ENCODE data around the gene SCP2.
"Not testable (repeated sequence)": the region's sequence is repeated elsewhere in the genome, so short reads cannot be mapped to it uniquely, and the experiment has no call there.

SCP2 gene

GRCh38 chr1:52917156-52917555 lies 9.9 kb upstream of the SCP2 start:
- DNase-seq: no peak

DNA sequence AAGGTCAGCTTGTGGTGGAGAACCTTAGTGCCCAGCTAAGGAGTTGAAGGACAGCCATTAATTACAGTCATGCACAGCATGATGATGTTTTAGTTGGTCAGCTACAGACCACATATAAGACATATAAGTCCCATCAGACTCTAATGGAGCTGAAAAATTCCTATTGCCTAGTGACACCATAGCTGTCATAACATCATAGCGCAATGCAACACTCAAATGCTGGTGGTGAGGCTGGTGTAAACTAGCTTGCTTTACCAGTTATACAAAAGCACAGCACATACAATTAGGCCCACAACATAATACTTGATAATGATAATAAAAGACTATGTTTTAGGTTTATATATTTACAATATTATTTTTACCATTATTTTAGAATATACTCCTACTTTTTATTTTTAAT lies 9.5 kb upstream of the SCP2 start:
- DNase-seq: no peak

DNA sequence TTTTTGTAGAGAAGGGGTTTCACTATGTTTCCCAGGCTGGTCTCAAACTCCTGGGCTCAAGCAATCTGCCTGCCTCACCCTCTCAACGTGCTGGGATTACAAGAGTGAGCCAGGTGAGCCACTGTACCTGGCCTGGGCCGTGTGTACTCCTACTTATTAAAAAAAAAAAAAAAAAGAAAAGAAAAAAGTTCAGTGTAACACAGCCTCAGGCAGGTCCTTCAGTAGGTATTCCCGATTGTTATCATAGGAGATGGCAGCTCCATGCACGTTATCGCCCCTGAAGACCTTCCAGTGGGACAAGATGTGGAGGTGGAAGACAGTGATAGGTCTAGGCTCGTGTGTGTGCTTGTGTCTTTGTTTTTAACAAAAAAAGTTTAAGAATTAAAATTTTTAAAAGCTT lies 8.9 kb upstream of the SCP2 start:
- DNase-seq: no peak

GRCh38 chr1:52919051-52919722 lies 7.9 kb upstream of the SCP2 start:
- no peak for DNase-seq

DNA sequence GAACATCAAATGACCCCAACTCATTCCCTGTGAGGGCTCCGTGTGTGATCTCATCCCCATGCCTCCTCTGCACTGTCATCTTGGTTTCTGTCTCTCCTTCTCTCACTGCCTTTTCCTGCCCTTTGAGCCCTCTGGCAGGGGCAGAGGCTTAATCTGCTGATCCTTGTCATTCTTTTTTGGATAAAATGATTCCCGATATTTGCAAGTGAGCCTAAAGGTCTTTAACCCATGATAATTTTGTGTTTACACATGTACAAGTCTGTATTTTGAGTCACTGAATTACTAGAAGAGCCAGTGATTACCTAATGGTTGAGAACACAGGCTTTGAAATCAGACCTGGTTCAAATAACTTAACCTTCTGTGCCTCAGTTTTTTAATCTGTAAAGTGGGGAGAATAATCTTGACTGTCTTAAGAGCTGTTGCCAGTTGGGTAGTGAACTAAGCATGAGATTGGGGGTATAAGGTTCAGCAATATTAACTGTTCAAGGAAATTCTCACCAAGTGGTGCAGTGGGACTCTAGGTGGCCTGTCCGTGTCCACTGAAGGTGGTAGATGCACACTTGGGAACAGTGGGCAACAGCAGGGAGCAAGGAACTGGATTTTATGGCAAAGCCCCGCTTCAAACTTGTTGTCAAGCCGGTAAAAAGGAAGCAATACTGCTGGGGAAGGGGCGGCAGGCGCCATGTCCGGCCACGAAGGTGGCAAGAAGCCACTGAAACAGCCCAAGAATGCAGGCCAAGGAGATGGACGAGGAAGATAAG lies 7.2 kb upstream of the SCP2 start:
- DNase-seq: no peak

GRCh38 chr1:52920791-52921291 lies 6.2 kb upstream of the SCP2 start:
- DNase-seq: no peak

DNA sequence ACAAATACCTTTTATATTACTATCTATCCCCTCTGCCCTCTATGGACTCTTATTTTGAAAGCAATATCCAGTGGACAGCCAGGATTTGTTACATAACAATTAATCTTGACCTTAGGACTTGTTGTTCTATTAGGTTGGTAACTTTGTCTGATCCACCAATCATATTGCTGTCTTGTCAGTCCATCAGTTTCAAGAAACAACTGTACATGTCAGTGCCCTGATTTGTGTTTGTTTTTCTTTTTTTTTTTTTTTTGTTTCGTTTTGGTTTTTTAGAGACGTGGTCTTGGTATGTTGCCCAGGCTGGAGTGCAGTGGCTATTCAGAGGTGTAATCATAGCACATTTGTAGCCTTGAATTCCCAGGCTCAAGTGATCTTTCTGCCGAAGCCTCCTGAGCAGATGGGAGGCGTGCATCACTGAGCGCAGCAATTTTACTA lies 1.5 kb upstream of the SCP2 start:
- DNase-seq: no peak

DNA sequence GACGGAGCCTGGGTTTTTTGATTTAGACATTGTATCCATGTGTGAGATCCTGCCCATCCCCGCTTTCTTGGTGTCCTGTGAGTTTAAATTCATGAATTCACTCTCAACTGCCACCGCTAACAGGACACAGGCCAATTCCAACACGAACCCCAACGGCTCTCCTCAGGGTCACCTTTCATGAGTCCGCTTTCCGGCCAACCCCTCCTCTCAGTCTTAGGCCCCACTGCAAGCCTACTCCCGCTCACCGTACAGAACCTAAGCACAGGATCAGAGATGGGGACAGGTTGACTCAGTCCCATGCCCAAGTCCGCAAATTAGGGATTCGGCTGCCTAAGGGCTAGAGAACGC lies 238 bp upstream of the SCP2 start:
- DNase-seq: no peak

DNA sequence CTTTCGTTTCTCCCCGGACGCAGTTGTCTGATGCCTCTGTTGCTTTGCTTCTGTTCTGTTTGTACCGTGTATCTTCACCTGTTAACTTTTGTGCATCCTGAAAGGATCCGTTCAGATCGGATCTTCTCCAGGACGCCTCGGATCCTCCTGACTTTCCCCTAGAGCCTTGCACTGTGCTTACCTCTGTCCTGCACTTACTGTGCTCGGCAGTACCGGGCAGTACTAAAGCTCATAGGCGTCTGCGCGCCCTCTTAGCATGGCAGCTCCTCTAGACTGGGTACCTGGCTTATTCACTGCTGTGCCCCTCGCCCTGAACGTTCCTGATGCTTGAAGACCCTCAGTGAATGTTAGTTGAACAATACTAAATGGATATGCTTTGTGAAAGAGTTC lies 934 bp downstream of the SCP2 start:
- DNase-seq: no peak

DNA sequence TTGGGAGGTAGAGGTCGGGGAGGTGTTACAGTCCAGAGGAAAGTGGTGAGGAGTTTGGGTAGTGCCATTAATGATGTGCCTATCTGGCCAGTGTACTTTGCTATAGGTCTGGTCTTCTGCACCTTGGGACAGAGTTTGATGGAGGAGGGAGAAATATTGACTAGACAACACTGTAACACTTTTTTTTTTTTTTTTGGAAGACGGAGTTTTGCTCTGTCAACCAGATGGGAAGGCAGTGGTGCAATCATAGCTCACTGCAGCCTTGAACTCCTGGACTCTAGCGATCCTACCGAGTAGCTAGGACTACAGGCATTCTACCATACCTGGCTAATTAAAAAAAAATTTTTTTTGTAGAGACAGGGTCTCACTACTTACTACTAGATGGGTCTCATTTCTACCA lies 1.9 kb downstream of the SCP2 start:
- DNase-seq: no peak

DNA sequence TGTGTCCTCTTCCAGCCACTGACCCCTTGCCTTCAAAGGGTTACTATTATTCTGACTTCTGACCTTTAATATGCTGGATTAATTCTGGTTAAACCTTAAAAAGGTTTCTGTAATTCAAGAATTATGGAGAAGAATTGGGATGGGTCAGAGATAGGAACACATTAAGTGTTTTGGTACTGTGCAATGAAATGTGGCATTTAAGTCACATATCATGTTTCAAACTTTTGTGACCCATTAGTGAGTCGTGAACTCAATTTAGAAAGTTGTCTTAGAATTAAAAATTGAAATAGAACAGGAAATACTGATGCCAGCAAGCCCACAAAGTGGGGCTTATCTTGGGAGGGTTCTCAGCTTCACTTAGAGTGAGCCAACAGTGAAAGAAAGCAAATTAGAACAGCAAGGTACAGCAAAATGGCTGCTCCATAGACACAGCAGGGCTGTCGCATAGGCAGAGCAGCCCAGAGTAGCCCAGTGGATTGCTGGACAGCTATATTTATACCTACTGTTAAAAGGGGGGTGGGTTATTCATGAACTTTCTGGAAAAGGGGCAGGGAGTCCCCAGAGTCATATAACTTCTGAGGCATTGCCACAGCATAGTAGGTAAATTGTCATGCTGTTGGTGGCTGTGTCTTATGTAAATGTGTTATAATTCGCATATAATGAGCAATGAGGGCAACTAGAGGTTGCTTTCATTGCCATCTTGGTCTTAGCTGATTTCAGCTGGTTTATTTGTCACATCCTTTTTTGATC lies 10.5 kb downstream of the SCP2 start:
- DNase-seq: no peak

GRCh38 chr1:52938183-52938451 lies 11.0 kb downstream of the SCP2 start:
- no peak for DNase-seq

GRCh38 chr1:52943876-52944416 lies 16.9 kb downstream of the SCP2 start:
- no peak for DNase-seq

DNA sequence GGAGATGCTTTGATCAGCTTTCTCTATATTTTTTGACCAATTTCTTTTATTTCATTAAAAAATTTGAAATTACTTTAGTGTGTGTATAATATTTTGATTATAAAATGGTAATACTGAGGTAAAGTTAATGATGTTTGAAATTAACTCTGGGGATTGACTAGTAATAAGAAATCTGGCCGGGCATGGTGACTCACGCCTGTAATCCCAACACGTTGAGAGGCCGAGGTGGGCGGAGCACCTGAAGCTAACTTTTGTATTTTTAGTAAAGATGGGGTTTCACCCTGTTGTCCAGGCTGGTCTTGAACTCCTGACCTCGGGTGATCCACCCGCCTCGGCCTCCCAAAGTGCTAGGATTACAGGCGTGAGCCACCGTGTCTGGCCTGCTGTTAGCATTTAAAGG lies 17.5 kb downstream of the SCP2 start:
- DNase-seq: no peak

GRCh38 chr1:52947490-52947889 lies 20.4 kb downstream of the SCP2 start:
- DNase-seq: no peak

- not testable (repeated sequence) for DNase-seq
Measured at GRCh38 chr1:52949602-52950001, 22.5 kb downstream of the SCP2 start.

DNA sequence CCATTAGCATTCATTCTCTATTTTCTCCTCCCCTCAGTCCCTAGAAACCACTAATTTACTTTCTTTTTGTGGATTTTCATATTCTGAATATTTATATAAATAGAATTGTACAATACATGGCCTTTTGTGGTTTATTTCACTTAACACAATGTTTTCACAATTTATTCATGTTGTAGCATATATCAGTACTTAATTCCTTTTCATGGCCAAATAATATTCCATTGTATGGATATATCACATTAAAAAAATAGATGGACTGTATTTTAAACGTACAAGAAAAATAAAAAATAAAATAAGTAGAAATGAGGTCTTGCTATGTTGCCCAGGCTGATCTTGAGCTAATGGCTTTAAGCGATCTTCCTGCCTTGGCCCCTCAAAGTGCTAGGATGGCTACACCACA lies 25.0 kb downstream of the SCP2 start:
- no peak for DNase-seq

DNA sequence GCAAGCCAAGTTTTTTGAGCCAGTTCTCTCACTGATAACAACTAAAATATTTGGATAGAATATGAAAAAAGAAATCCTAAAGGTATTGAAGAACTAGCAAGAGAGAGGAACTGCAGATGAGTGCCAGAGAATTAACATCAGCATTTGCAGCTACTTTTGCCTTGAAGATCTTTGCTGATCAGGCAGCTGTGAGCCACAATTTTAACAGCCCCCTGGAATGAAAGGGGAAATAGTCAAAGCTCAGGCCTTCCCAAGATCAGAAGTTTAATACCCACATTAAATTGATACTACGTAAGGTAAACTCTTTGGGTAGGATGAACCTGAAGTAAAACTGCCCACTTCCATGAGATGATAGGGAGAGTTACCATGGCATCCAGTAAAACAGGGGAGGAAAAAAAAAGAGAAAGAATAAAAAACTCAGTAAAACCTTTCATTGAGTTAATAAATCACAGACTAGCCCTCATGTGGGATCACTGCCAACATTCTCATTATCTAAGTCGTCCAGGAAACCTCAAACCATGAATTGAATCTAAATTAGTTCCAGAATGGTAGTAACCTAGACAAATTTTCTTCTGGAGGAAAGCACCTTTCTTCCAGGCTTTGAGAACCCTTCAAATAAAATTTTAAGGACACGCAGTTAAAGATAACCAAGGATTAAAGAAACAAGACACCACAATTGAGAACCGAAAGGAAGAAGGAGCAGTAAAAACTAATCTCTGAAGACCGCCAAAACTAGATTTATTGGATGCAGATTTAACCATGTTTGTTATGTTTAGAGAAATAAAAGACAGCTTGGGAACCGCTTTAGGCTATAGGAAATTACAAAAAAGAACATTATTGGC lies 28.3 kb downstream of the SCP2 start:
- peak; percentile 18 for DNase-seq

GRCh38 chr1:52963101-52963500 lies 36.0 kb downstream of the SCP2 start:
- DNase-seq: no peak

GRCh38 chr1:52967666-52968065 lies 40.6 kb downstream of the SCP2 start:
- DNase-seq: no peak

- not testable (repeated sequence) for DNase-seq
Measured at GRCh38 chr1:52969234-52969633, 42.2 kb downstream of the SCP2 start.

DNA sequence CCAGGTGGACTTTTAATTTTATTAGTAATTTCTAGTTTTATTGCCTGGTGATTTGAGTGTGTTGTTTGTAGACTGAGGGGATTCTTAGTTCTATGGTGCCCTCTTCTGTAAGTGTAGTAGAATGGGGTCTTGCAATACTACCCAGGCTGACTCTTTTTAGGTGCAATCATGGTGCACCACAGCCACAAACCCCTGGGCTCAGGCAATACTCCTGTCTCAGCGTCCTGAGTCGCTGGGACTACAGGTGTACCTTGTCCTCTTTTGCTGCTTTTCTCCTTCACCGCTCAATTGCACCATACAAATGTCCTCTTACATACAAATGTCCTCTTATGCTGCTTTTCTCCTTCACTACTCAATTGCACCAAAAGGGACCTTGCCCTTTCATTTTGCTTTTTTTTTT lies 43.1 kb downstream of the SCP2 start:
- DNase-seq: no peak

DNA sequence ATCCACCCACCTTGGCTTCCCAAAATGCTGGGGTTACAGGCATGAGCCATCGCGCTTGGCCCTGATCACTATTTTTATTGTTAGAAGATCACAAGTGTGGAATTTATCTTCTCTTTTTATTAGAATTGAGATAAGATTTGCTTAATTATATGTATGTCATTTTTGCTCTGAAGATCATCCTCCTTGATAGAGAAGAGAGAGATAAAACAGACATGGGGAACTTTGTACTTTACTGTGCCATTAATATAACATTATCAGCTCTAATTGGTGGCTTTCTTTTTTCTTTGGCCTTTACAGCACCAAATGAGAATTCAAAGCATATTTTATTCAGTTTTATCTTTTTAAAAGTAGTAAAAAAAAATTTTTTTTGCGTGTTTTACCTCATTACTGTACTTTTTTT lies 46.8 kb downstream of the SCP2 start:
- DNase-seq: no peak
